DND-41 (cell line): ENCODE results near the gene SLC4A2.

Source experiments
- CTCF ChIP-seq: IDR thresholded peaks from 2 replicates; pipeline ENCODE4 v1.5.1; 2012; ENCODE audit warnings: borderline replicate concordance, low read length, moderate library complexity, mild to moderate bottlenecking; ENCODE audit not compliant: poor library complexity, severe bottlenecking; ENCODE audit errors: extremely low read depth
- EZH2 ChIP-seq: IDR thresholded peaks from 3 replicates; pipeline ENCODE4 v1.6.1; 2012; ENCODE audit warnings: borderline replicate concordance, low read depth, mild to moderate bottlenecking, moderate library complexity, low read length, inconsistent platforms; ENCODE audit not compliant: severe bottlenecking

GRCh38 chr7:151091988-151092387 is 32.6 kb downstream of the SLC4A2 start:
- TF ChIP-seq CTCF (no peak), EZH2 (no peak)
